H1 (cell line): ENCODE results near the gene CALML5. TPM values are rescaled to one million over a fixed set of nuclear protein-coding genes. Genes with fewer than 3 reads are reported as not detected.

Experiments used
- CTCF ChIA-PET: fragments of 300-600 bp; sonication (Branson Sonifier 250); formaldehyde crosslinking; loops from one replicate; lab custom pipeline; 2021; ENCODE audit not compliant: partially characterized antibody; lab: Charles Lee
- POLR2A ChIA-PET: fragments of 300-600 bp; sonication (Branson Sonifier 250); formaldehyde crosslinking; loops from one replicate; lab custom pipeline; 2021; ENCODE audit warnings: inconsistent platforms; ENCODE audit not compliant: partially characterized antibody; lab: Charles Lee
- DNase-seq, 2 experiments: peaks; one replicate each; pipeline versions ENCODE4 v3.0.0 to v3.0.0-alpha.2; 2010 to 2022; ENCODE audit warnings: low spot score in 2 of 2, low read depth in 1 of 2, mixed read lengths in 1 of 2
- FAIRE-seq: peaks from 2 replicates; lab custom pipeline; 2011; peaks lifted over from hg19 to GRCh38; lab: Jason Lieb, UNC
- H2AFZ ChIP-seq: 2 replicates; pipeline ENCODE4 v1.8.1; 2012; ENCODE audit warnings: low read length, inconsistent platforms
- H2AK5ac ChIP-seq: 2 replicates; pipeline ENCODE4 v1.6.1; 2013; ENCODE audit warnings: low read depth, low read length
- H2BK120ac ChIP-seq: replicated peaks from 2 replicates; pipeline ENCODE3; 2013; ENCODE audit warnings: low read depth, low read length, inconsistent platforms
- H2BK12ac ChIP-seq: 2 replicates; pipeline ENCODE4 v1.6.1; 2013; ENCODE audit warnings: low read depth, low read length
- H2BK15ac ChIP-seq: 2 replicates; pipeline ENCODE4 v1.6.1; 2013; ENCODE audit warnings: low read length
- H2BK20ac ChIP-seq: 2 replicates; pipeline ENCODE4 v1.6.1; 2013; ENCODE audit warnings: low read length
- H2BK5ac ChIP-seq: 2 replicates; pipeline ENCODE4 v1.6.1; 2013; ENCODE audit warnings: low read depth, low read length
- H3K14ac ChIP-seq: 2 replicates; pipeline ENCODE4 v1.6.1; 2013; ENCODE audit warnings: inconsistent platforms; ENCODE audit not compliant: insufficient read length
- H3K18ac ChIP-seq: 2 replicates; pipeline ENCODE4 v1.6.1; 2013; ENCODE audit warnings: low read length; ENCODE audit errors: extremely low read depth
- H3K23ac ChIP-seq: 2 replicates; pipeline ENCODE4 v1.6.1; 2013; ENCODE audit warnings: inconsistent platforms; ENCODE audit not compliant: insufficient read length
- H3K23me2 ChIP-seq: 2 replicates; pipeline ENCODE4 v1.6.1; 2013; ENCODE audit warnings: low read depth, low read length
- H3K27ac ChIP-seq: 2 replicates; pipeline ENCODE4 v1.6.1; 2011; ENCODE audit warnings: low read depth, low read length, inconsistent platforms
- H3K27me3 ChIP-seq, 4 experiments: replicated peaks in 1 of 4; 1 replicate in 1 of 4; 2 replicates in 3 of 4; pipeline versions ENCODE4 v1.6.1 to v1.8.1; 2011 to 2013; ENCODE audit warnings: low read length in 3 of 4, mild to moderate bottlenecking in 3 of 4, inconsistent platforms in 2 of 4, mixed read lengths in 2 of 4, moderate library complexity in 1 of 4; ENCODE audit not compliant: control insufficient read depth in 3 of 4, insufficient read depth in 3 of 4; ENCODE audit errors: extremely low read depth in 1 of 4
- H3K36me3 ChIP-seq, 4 experiments: 2 replicates each; pipeline versions ENCODE4 v1.6.1 to v1.8.1; 2011 to 2013; ENCODE audit warnings: mild to moderate bottlenecking in 4 of 4, low read length in 3 of 4, moderate library complexity in 2 of 4, control low read depth in 1 of 4, inconsistent platforms in 1 of 4; ENCODE audit not compliant: insufficient read depth in 4 of 4, control insufficient read depth in 2 of 4
- H3K4ac ChIP-seq: replicated peaks from 2 replicates; pipeline ENCODE3; 2013; ENCODE audit warnings: low read length, low read depth, mixed read lengths, inconsistent platforms; ENCODE audit not compliant: insufficient read length
- H3K4me1 ChIP-seq, 4 experiments: replicated peaks in 1 of 4; 1 replicate in 1 of 4; 2 replicates in 3 of 4; pipeline versions ENCODE4 v1.6.1 to v1.8.1; 2011 to 2013; ENCODE audit warnings: low read length in 3 of 4, inconsistent platforms in 2 of 4, mixed read lengths in 1 of 4; ENCODE audit not compliant: insufficient read depth in 4 of 4, control insufficient read depth in 3 of 4
- H3K4me2 ChIP-seq, 2 experiments: 2 replicates each; pipeline versions ENCODE4 v1.6.1 to v1.8.1; 2011 to 2013; ENCODE audit warnings: low read depth in 2 of 2, low read length in 2 of 2, control low read depth in 1 of 2, inconsistent platforms in 1 of 2, mild to moderate bottlenecking in 1 of 2; ENCODE audit not compliant: insufficient read depth in 1 of 2
- H3K4me3 ChIP-seq, 4 experiments: fragments of 200-600, 300-600 bp in 1 of 4; sonication (generic), shearing (Covaris generic), sonication (Bioruptor Twin) in 1 of 4; 2 replicates each; pipeline versions ENCODE4 v1.5.1 to v1.8.1; 2011 to 2016; ENCODE audit warnings: low read length in 4 of 4, low read depth in 3 of 4, control low read depth in 2 of 4, inconsistent platforms in 2 of 4, mild to moderate bottlenecking in 2 of 4, mixed read lengths in 1 of 4, moderate library complexity in 1 of 4; ENCODE audit not compliant: insufficient read depth in 2 of 4; ENCODE audit errors: extremely low read depth in 1 of 4
- H3K56ac ChIP-seq: replicated peaks from 2 replicates; pipeline ENCODE3; 2013; ENCODE audit warnings: low read depth, mild to moderate bottlenecking, mixed read lengths, low read length, inconsistent platforms; ENCODE audit not compliant: insufficient read length
- H3K79me1 ChIP-seq: 2 replicates; pipeline ENCODE4 v1.6.1; 2013; ENCODE audit warnings: low read depth, low read length, control low read depth
- H3K79me2 ChIP-seq, 2 experiments: 2 replicates each; pipeline versions ENCODE4 v1.6.1 to v1.8.1; 2012 to 2013; ENCODE audit warnings: low read length in 2 of 2, mild to moderate bottlenecking in 2 of 2, inconsistent platforms in 1 of 2; ENCODE audit not compliant: insufficient read depth in 2 of 2, control insufficient read depth in 1 of 2
- H3K9ac ChIP-seq, 4 experiments: replicated peaks in 1 of 4; 1 replicate in 1 of 4; 2 replicates in 3 of 4; pipeline versions ENCODE4 v1.6.1 to v1.8.1; 2011 to 2013; ENCODE audit warnings: low read depth in 3 of 4, low read length in 3 of 4, control low read depth in 2 of 4, mild to moderate bottlenecking in 2 of 4, moderate library complexity in 2 of 4, inconsistent platforms in 1 of 4; ENCODE audit errors: extremely low read depth in 1 of 4
- H3K9me3 ChIP-seq, 2 experiments: 2 replicates each; pipeline versions ENCODE4 v1.6.1 to v1.8.1; 2012 to 2013; ENCODE audit warnings: mild to moderate bottlenecking in 2 of 2, moderate library complexity in 2 of 2, control low read depth in 1 of 2, inconsistent platforms in 1 of 2, low read depth in 1 of 2, low read length in 1 of 2, mixed read lengths in 1 of 2; ENCODE audit not compliant: insufficient read depth in 2 of 2
- H4K20me1 ChIP-seq, 2 experiments: replicated peaks in 1 of 2; 2 replicates each; pipeline versions ENCODE3 to v1.8.1; 2011 to 2013; ENCODE audit warnings: inconsistent platforms in 2 of 2, low read length in 2 of 2, mild to moderate bottlenecking in 1 of 2; ENCODE audit not compliant: insufficient read depth in 2 of 2, control insufficient read depth in 1 of 2
- H4K5ac ChIP-seq: 2 replicates; pipeline ENCODE4 v1.6.1; 2013; ENCODE audit warnings: low read length, low read depth, mixed read lengths, inconsistent platforms; ENCODE audit not compliant: insufficient read length
- H4K8ac ChIP-seq: 2 replicates; pipeline ENCODE4 v1.8.0; 2013; ENCODE audit warnings: mild to moderate bottlenecking, moderate library complexity, low read length, inconsistent platforms; ENCODE audit not compliant: insufficient read depth; ENCODE audit errors: extremely low read depth
- H4K91ac ChIP-seq: replicated peaks from 2 replicates; pipeline ENCODE3; 2013; ENCODE audit warnings: low read length, mixed read lengths, inconsistent platforms; ENCODE audit not compliant: insufficient read length
- BRCA1 ChIP-seq: IDR thresholded peaks from 2 replicates; pipeline ENCODE4 v1.6.1; 2012; ENCODE audit warnings: low read depth, low read length, improper control_type of control experiment
- CBX8 ChIP-seq: fragments of 300-800, 300-1000 bp; sonication (generic); IDR thresholded peaks from 2 replicates; pipeline ENCODE4 v1.7.1; 2016; ENCODE audit warnings: low read depth, low read length, borderline replicate concordance
- NANOG ChIP-seq: IDR thresholded peaks from 2 replicates; pipeline ENCODE4 v1.6.1; 2011; ENCODE audit warnings: low read length, low read depth, mild to moderate bottlenecking, inconsistent platforms; ENCODE audit not compliant: insufficient read depth, poor library complexity, severe bottlenecking
- POLR2A ChIP-seq, 2 experiments: IDR thresholded peaks; 1 replicate in 1 of 2; 2 replicates in 1 of 2; pipeline ENCODE4 v1.6.1; 2011; ENCODE audit warnings: low read depth in 2 of 2, low read length in 2 of 2, mild to moderate bottlenecking in 2 of 2; ENCODE audit errors: control extremely low read depth in 1 of 2
- POU5F1 ChIP-seq: IDR thresholded peaks from 2 replicates; pipeline ENCODE4 v1.6.1; 2011; ENCODE audit warnings: low read depth, mild to moderate bottlenecking, low read length, moderate library complexity
- SIX5 ChIP-seq: IDR thresholded peaks from 2 replicates; pipeline ENCODE4 v1.6.1; 2011; ENCODE audit warnings: mild to moderate bottlenecking, low read depth, low read length
- SRF ChIP-seq: IDR thresholded peaks from 2 replicates; pipeline ENCODE4 v1.6.1; 2011; ENCODE audit warnings: mild to moderate bottlenecking, low read depth, low read length, moderate library complexity
- WGBS, 2 experiments: shearing (Covaris generic) in 1 of 2; methylation state at CpG; one replicate each; pipeline versions ENCODE4 v1.1.6 to v1.1.7; 2013 to 2015; ENCODE audit warnings: low lambda C conversion rate in 2 of 2, mixed read lengths in 2 of 2, inconsistent platforms in 1 of 2, low coverage in 1 of 2, missing lambda C conversion rate in 1 of 2; ENCODE audit not compliant: insufficient replicate concordance in 2 of 2, insufficient coverage in 1 of 2, insufficient read length in 1 of 2; ENCODE audit errors: extremely low coverage in 1 of 2, missing lambda C conversion rate in 1 of 2; 5-methylcytosine and 5-hydroxymethylcytosine counted together
- polyA plus RNA-seq, 7 experiments: library from polyadenylated mRNA; depleted of rRNA in 3 of 7; stranded (reverse) in 5 of 7; unstranded in 2 of 7; fragments of >200 nt in 5 of 7; fragments of 200-250 nt in 2 of 7; gene quantifications; 1 replicate in 5 of 7; 2 replicates in 1 of 7; 4 replicates in 1 of 7; pipeline versions ENCODE4 v1.2.1 to v1.2.3, GENCODE V29; 2011 to 2013; ENCODE audit warnings: missing spikeins in 2 of 7, mixed read lengths in 2 of 7
- total RNA-seq: library from RNA; stranded (reverse); fragmentation: NEBNext Ultra II Directional; extraction: Animal tissue kit (Norgen Biotek cat#: 25700); gene quantifications from 2 replicates; pipeline ENCODE4 v1.2.1, GENCODE V29; 2021

Gene CALML5
- total and polyA plus RNA-seq, 2 of the 8 experiments (the other 6 are each of a cell fraction or from before 2014, with no cell fraction given): not detected

GRCh38 chr10:5506246-5506645, 6.9 kb upstream of the CALML5 start:
- no peaks in the 10 kb centered on the region for H3K4me1 ChIP-seq
- no peak overlapping the region for H3K56ac ChIP-seq
- H3K4ac ChIP-seq: no peak overlapping the region
- no peak for TF ChIP-seq BRCA1
- no peak for TF ChIP-seq SRF
- no peak for TF ChIP-seq NANOG
- TF ChIP-seq POLR2A (IDR thresholded peaks at IDR 0.05; ENCODE audit: control extremely low read depth in 1 of 2, low read depth in 2 of 2, low read length in 2 of 2): no peak
- no peak for TF ChIP-seq SIX5
- TF ChIP-seq POU5F1: no peak
- no peak for TF ChIP-seq CBX8
- TF ChIP-seq, all 59 proteins: peak for 0
- no peak overlapping the region for H4K91ac ChIP-seq
- no peak overlapping the region for H4K8ac ChIP-seq
- CTCF ChIA-PET: interaction anchor here (0.6 to 1.7 kb wide), 4 partner anchors 22 to 117 kb away, joined by 3 to 4 read pairs (median 3); no protein-coding TSS in a partner anchor
- no peak overlapping the region for H3K9ac ChIP-seq
- no peak overlapping the region for H3K18ac ChIP-seq
- H3K14ac ChIP-seq: no peak overlapping the region
- no peak overlapping the region for H3K4me3 ChIP-seq
- H4K20me1 ChIP-seq: no peaks in the 10 kb centered on the region
- no peak overlapping the region for H2BK120ac ChIP-seq
- POLR2A ChIA-PET: no interaction called here
- FAIRE-seq (no peak), DNase-seq (no peak)
- H2AFZ ChIP-seq: no peak overlapping the region
- no peak overlapping the region for H2BK20ac ChIP-seq
- H4K5ac ChIP-seq: no peak overlapping the region
- H3K79me1 ChIP-seq: no peaks in the 10 kb centered on the region
- H2BK5ac ChIP-seq: no peak overlapping the region
- no peak overlapping the region for H3K23ac ChIP-seq
- WGBS, 2 experiments: 100% methylated on average over 2 of the region's 2 CpGs; no CpG with 5 or more reads in 1 of the 2 experiments
- H2BK15ac ChIP-seq: no peak overlapping the region
- no peak overlapping the region for H3K27ac ChIP-seq
- no peaks in the 10 kb centered on the region for H3K9me3 ChIP-seq
- no peaks in the 10 kb centered on the region for H3K27me3 ChIP-seq
- no peak overlapping the region for H3K4me2 ChIP-seq
- H3K36me3 ChIP-seq: no peaks in the 10 kb centered on the region
- no peaks in the 10 kb centered on the region; the same call in 1 of the 2 replicates for H3K23me2 ChIP-seq
- no peaks in the 10 kb centered on the region for H3K79me2 ChIP-seq
- no peak overlapping the region for H2AK5ac ChIP-seq
- 0 out of 2 replicates have a peak overlapping the region, but pooled peaks have one; percentile 9 for H2BK12ac ChIP-seq
